Measurements from ENCODE around the gene ST3GAL5.

ST3GAL5 gene

GRCh38 chr2:85810371-85811179, 78.2 kb downstream of the ST3GAL5 start:
- Histone ChIP-seq H3K36me3 (ENCODE audit: insufficient read depth, low read length) (no peaks in the 10 kb centered on the region), H3K4me3 (ENCODE audit: low read length) (no peak overlapping the region), H3K27ac (ENCODE audit: low read depth, low read length) (no peak overlapping the region), H3K27me3 (ENCODE audit: insufficient read depth, low read length) (no peaks in the 10 kb centered on the region), H3K9ac (ENCODE audit: low read depth, low read length) (no peak overlapping the region), H3K9me3 (ENCODE audit: insufficient read depth, low read depth, low read length) (no peaks in the 10 kb centered on the region), H3K4me1 (ENCODE audit: insufficient read depth, low read length) (no peaks in the 10 kb centered on the region; the same call in 1 of the 2 replicates)
- WGBS, result 88% methylated on average over 16 of the region's 16 CpGs

- H3K9me3 ChIP-seq (ENCODE audit: insufficient read depth, low read depth, low read length), result no peaks in the 10 kb centered on the region
- no peaks in the 10 kb centered on the region for H3K4me1 ChIP-seq (ENCODE audit: insufficient read depth, low read length)
- no peak overlapping the region for H3K9ac ChIP-seq (ENCODE audit: low read depth, low read length)
- H3K27ac ChIP-seq (ENCODE audit: low read depth, low read length), result no peak overlapping the region
- H3K27me3 ChIP-seq (ENCODE audit: insufficient read depth, low read length), result no peaks in the 10 kb centered on the region
- WGBS, result 93% methylated on average over 3 of the region's 3 CpGs
- no peaks in the 10 kb centered on the region for H3K36me3 ChIP-seq (ENCODE audit: insufficient read depth, low read length)
- H3K4me3 ChIP-seq (ENCODE audit: low read length), result no peak overlapping the region
These were observed 81.0 kb downstream of the ST3GAL5 start for GRCh38 chr2:85807756-85808155.

- H3K4me3 ChIP-seq (ENCODE audit: low read length), result no peak overlapping the region
- H3K27me3 ChIP-seq (ENCODE audit: insufficient read depth, low read length), result no peaks in the 10 kb centered on the region
- no peaks in the 10 kb centered on the region for H3K4me1 ChIP-seq (ENCODE audit: insufficient read depth, low read length)
- WGBS, result 91% methylated on average over 3 of the region's 4 CpGs
- H3K36me3 ChIP-seq (ENCODE audit: insufficient read depth, low read length), result no peaks in the 10 kb centered on the region
- no peaks in the 10 kb centered on the region for H3K9me3 ChIP-seq (ENCODE audit: insufficient read depth, low read depth, low read length)
- no peak overlapping the region for H3K27ac ChIP-seq (ENCODE audit: low read depth, low read length)
- no peak overlapping the region for H3K9ac ChIP-seq (ENCODE audit: low read depth, low read length)
These were observed 82.3 kb downstream of the ST3GAL5 start for GRCh38 chr2:85806358-85807118.

- no peak overlapping the region for H3K27ac ChIP-seq (ENCODE audit: low read depth, low read length)
- H3K4me3 ChIP-seq (ENCODE audit: low read length), result no peak overlapping the region
- no peak overlapping the region for H3K9ac ChIP-seq (ENCODE audit: low read depth, low read length)
- H3K36me3 ChIP-seq (ENCODE audit: insufficient read depth, low read length), result no peaks in the 10 kb centered on the region
- WGBS, result 10% methylated on average over 1 of the region's 1 CpG
- H3K4me1 ChIP-seq (ENCODE audit: insufficient read depth, low read length), result no peaks in the 10 kb centered on the region
- no peaks in the 10 kb centered on the region for H3K9me3 ChIP-seq (ENCODE audit: insufficient read depth, low read depth, low read length)
- H3K27me3 ChIP-seq (ENCODE audit: insufficient read depth, low read length), result no peaks in the 10 kb centered on the region
These were observed 84.2 kb downstream of the ST3GAL5 start for GRCh38 chr2:85804583-85804982.

GRCh38 chr2:85803704-85804425, 84.9 kb downstream of the ST3GAL5 start:
- Histone ChIP-seq H3K9ac (ENCODE audit: low read depth, low read length) (no peak overlapping the region), H3K27ac (ENCODE audit: low read depth, low read length) (no peak overlapping the region)
- WGBS, result 90% methylated on average over 9 of the region's 10 CpGs

GRCh38 chr2:85802354-85803103, 86.3 kb downstream of the ST3GAL5 start:
- Histone ChIP-seq H3K27ac (ENCODE audit: low read depth, low read length) (no peak overlapping the region), H3K9me3 (ENCODE audit: insufficient read depth, low read depth, low read length) (no peaks in the 10 kb centered on the region), H3K36me3 (ENCODE audit: insufficient read depth, low read length) (no peaks in the 10 kb centered on the region), H3K9ac (ENCODE audit: low read depth, low read length) (no peak overlapping the region), H3K27me3 (ENCODE audit: insufficient read depth, low read length) (no peaks in the 10 kb centered on the region), H3K4me1 (ENCODE audit: insufficient read depth, low read length) (no peaks in the 10 kb centered on the region), H3K4me3 (ENCODE audit: low read length) (no peak overlapping the region)
- WGBS, result 88% methylated on average over 9 of the region's 9 CpGs

More at GRCh38 chr2:85803704-85804425, 84.9 kb downstream of the ST3GAL5 start:
- no peak overlapping the region for H3K4me3 ChIP-seq (ENCODE audit: low read length)
- no peaks in the 10 kb centered on the region for H3K4me1 ChIP-seq (ENCODE audit: insufficient read depth, low read length)
- H3K9me3 ChIP-seq (ENCODE audit: insufficient read depth, low read depth, low read length), result no peaks in the 10 kb centered on the region
- no peaks in the 10 kb centered on the region for H3K27me3 ChIP-seq (ENCODE audit: insufficient read depth, low read length)
- H3K36me3 ChIP-seq (ENCODE audit: insufficient read depth, low read length), result no peaks in the 10 kb centered on the region

GRCh38 chr2:85801871-85802270, 86.9 kb downstream of the ST3GAL5 start:
- no peaks in the 10 kb centered on the region for H3K4me1 ChIP-seq (ENCODE audit: insufficient read depth, low read length)
- H3K9ac ChIP-seq (ENCODE audit: low read depth, low read length), result no peak overlapping the region
- no peak overlapping the region for H3K4me3 ChIP-seq (ENCODE audit: low read length)
- 89% methylated on average over 5 of the region's 5 CpGs for WGBS
- no peaks in the 10 kb centered on the region for H3K36me3 ChIP-seq (ENCODE audit: insufficient read depth, low read length)
- no peaks in the 10 kb centered on the region for H3K27me3 ChIP-seq (ENCODE audit: insufficient read depth, low read length)
- H3K9me3 ChIP-seq (ENCODE audit: insufficient read depth, low read depth, low read length), result no peaks in the 10 kb centered on the region
- H3K27ac ChIP-seq (ENCODE audit: low read depth, low read length), result no peak overlapping the region

GRCh38 chr2:85800586-85800985, 88.2 kb downstream of the ST3GAL5 start:
- Histone ChIP-seq H3K27me3 (ENCODE audit: insufficient read depth, low read length) (no peaks in the 10 kb centered on the region), H3K4me3 (ENCODE audit: low read length) (no peak overlapping the region), H3K9me3 (ENCODE audit: insufficient read depth, low read depth, low read length) (no peaks in the 10 kb centered on the region), H3K27ac (ENCODE audit: low read depth, low read length) (no peak overlapping the region), H3K9ac (ENCODE audit: low read depth, low read length) (no peak overlapping the region), H3K36me3 (ENCODE audit: insufficient read depth, low read length) (no peaks in the 10 kb centered on the region), H3K4me1 (ENCODE audit: insufficient read depth, low read length) (peaks cover 6% of the 10 kb centered on the region; the same call in 1 of the 2 replicates)
- 93% methylated on average over 3 of the region's 3 CpGs for WGBS

GRCh38 chr2:85799215-85799956, 89.4 kb downstream of the ST3GAL5 start:
- Histone ChIP-seq H3K4me3 (ENCODE audit: low read length) (no peak overlapping the region), H3K27me3 (ENCODE audit: insufficient read depth, low read length) (no peaks in the 10 kb centered on the region), H3K4me1 (ENCODE audit: insufficient read depth, low read length) (peaks cover 6% of the 10 kb centered on the region; the same call in 1 of the 2 replicates), H3K9me3 (ENCODE audit: insufficient read depth, low read depth, low read length) (no peaks in the 10 kb centered on the region), H3K36me3 (ENCODE audit: insufficient read depth, low read length) (no peaks in the 10 kb centered on the region), H3K27ac (ENCODE audit: low read depth, low read length) (no peak overlapping the region), H3K9ac (ENCODE audit: low read depth, low read length) (no peak overlapping the region)
- WGBS, result 85% methylated on average over 11 of the region's 11 CpGs

- no peak overlapping the region for H3K27ac ChIP-seq (ENCODE audit: low read depth, low read length)
- H3K4me3 ChIP-seq (ENCODE audit: low read length), result no peak overlapping the region
- 72% methylated on average over 6 of the region's 6 CpGs for WGBS
- H3K36me3 ChIP-seq (ENCODE audit: insufficient read depth, low read length), result no peaks in the 10 kb centered on the region
- H3K4me1 ChIP-seq (ENCODE audit: insufficient read depth, low read length), result peaks cover 6% of the 10 kb centered on the region; the same call in 1 of the 2 replicates
- H3K9ac ChIP-seq (ENCODE audit: low read depth, low read length), result no peak overlapping the region
- no peaks in the 10 kb centered on the region for H3K9me3 ChIP-seq (ENCODE audit: insufficient read depth, low read depth, low read length)
- no peaks in the 10 kb centered on the region for H3K27me3 ChIP-seq (ENCODE audit: insufficient read depth, low read length)
These were observed 90.9 kb downstream of the ST3GAL5 start for GRCh38 chr2:85797921-85798320.

All from HUES64 (cell line).